C1 segment of cervical spinal cord (tissue), 14 donors: ENCODE data around the gene EPOP.
A peak's percentile ranks its signal among the peaks of the same experiment; 100 is the strongest.

Experiments used
- DNase-seq, 14 donors: peaks; one replicate each; lab custom pipeline; 2025; lab: John Stamatoyannopoulos, UW

EPOP gene

GRCh38 chr17:38705803-38706504 lies 31.2 kb upstream of the EPOP start:
- peak in 7 of 14 donors; percentile 18 to 64 (median 45) for DNase-seq

- peak in 1 of 14 donors; percentile 57 for DNase-seq
Measured at GRCh38 chr17:38705523-38705802, 30.7 kb upstream of the EPOP start.

- DNase-seq = peak in 13 of 14 donors; percentile 33 to 83 (median 69)
Measured at GRCh38 chr17:38704606-38705522, 30.1 kb upstream of the EPOP start, which contains the start of gene MLLT6. MLLT6 (plus strand) TSS chr17:38705273; CDS start chr17:38705633, 360 bp downstream.

- peak in 6 of 14 donors; percentile 32 to 56 (median 38) for DNase-seq
Measured at GRCh38 chr17:38703742-38704605, 29.2 kb upstream of the EPOP start.

GRCh38 chr17:38702916-38703741 lies 28.4 kb upstream of the EPOP start:
- DNase-seq = peak in 1 of 14 donors; percentile 26

- peak in 13 of 14 donors; percentile 29 to 87 (median 73) for DNase-seq
Measured at GRCh38 chr17:38702166-38702915, 27.6 kb upstream of the EPOP start.

GRCh38 chr17:38701504-38702165 lies 26.9 kb upstream of the EPOP start:
- peak in 7 of 14 donors; percentile 27 to 73 (median 43) for DNase-seq

GRCh38 chr17:38698760-38699159 lies 24.0 kb upstream of the EPOP start:
- no peak for DNase-seq

GRCh38 chr17:38697061-38697820 lies 22.5 kb upstream of the EPOP start:
- no peak for DNase-seq

- DNase-seq = peak in 9 of 14 donors; percentile 12 to 63 (median 29)
Measured at GRCh38 chr17:38693700-38694329, 19.1 kb upstream of the EPOP start.

GRCh38 chr17:38691154-38691553 lies 16.4 kb upstream of the EPOP start:
- no peak for DNase-seq

- no peak for DNase-seq
Measured at GRCh38 chr17:38690386-38690785, 15.6 kb upstream of the EPOP start.

- DNase-seq = no peak
Measured at GRCh38 chr17:38687286-38687685, 12.5 kb upstream of the EPOP start.

- peak in 5 of 14 donors; percentile 12 to 42 (median 15) for DNase-seq
Measured at GRCh38 chr17:38685491-38685890, 10.7 kb upstream of the EPOP start.

GRCh38 chr17:38681096-38681495 lies 6.3 kb upstream of the EPOP start:
- DNase-seq = no peak

GRCh38 chr17:38677819-38678218 lies 3.1 kb upstream of the EPOP start:
- DNase-seq = no peak

GRCh38 chr17:38676706-38677504 lies 2.1 kb upstream of the EPOP start:
- peak in 12 of 14 donors; percentile 26 to 77 (median 68) for DNase-seq
